ENCODE results near the gene KLRF2.

KLRF2 gene

DNA sequence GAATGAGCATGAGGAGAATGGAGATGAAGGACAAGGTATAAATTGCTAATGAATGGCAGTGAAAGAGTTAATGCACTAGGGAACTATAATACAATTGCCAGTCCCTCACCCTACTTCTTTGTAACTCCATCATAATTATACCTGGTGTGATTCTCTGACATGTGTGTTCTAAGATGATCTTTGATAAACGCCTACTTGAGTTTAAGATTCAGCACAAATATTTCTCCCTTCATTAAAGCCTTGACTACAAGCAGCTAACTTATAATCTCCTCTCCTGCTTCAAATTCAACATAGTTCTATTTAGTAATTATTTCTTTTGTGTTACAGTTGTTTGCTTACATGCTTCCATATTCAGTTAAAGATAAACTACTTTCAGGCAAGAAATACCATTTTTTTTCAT is 60.5 kb downstream of the KLRF2 start:
- DNase-seq: no peak

- no peak for DNase-seq
Measured at GRCh38 chr12:9943240-9943639, 62.0 kb downstream of the KLRF2 start.

DNA sequence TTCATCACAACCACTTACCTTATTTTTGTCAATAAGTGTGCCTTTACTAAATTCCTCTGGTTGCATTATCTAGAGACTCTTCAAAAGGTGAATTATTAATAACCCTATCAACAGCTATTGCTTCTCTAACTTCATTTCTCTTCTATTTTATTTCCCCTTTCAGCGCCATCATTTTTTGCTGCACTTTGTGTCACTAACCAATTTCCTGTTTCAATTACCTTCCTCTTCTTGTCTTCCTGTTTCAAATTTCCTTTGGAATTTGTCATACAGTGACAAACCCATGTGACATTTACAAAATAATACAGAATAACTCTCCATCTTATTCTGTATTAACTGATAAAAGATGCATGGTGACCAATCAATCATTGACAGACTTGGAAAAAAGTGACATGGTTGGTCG is 63.1 kb downstream of the KLRF2 start:
- peak; percentile 76 to 79 for DNase-seq
